HCT116 (cell line): ENCODE measurements around the gene ALDH1A1. TPM values are rescaled to one million over a fixed set of nuclear protein-coding genes. Genes with fewer than 3 reads are reported as not detected.

Experiments
- ATAC-seq: fragments of 200-7000 bp; cut with Tn5 transposase; 2 replicates; pipeline ENCODE4 v1.9.1; 2020; ENCODE audit warnings: mild to moderate bottlenecking, moderate library complexity
- BruUV-seq: library from RNA; stranded (reverse); fragments of 400-500 nt; replicated peaks from 2 replicates; lab custom pipeline; 2021; lab: Mats Ljungman, UMichigan
- CTCF ChIA-PET: fragments of 300-600 bp; sonication (Branson Sonifier 250); formaldehyde crosslinking; loops from one replicate; lab custom pipeline; 2021; ENCODE audit warnings: antibody characterized with exemption; lab: Charles Lee
- POLR2A ChIA-PET: fragments of 300-600, 350-600 bp; sonication (Branson Sonifier 250); formaldehyde crosslinking; loops from one replicate; lab custom pipeline; 2021; ENCODE audit warnings: antibody characterized with exemption; lab: Charles Lee
- RAD21 ChIA-PET, 2 experiments: fragments of 300-600 bp; sonication (Branson Sonifier 250); formaldehyde crosslinking; loops; one replicate each; lab custom pipeline; 2023; ENCODE audit warnings: low total read pairs in 2 of 2; ENCODE audit not compliant: uncharacterized antibody in 2 of 2, unreplicated experiment in 2 of 2, low non-redundant PET in 1 of 2; lab: Charles Lee
- DNase-seq: peaks from one replicate; pipeline ENCODE4 v3.0.0-alpha.2; 2010; ENCODE audit warnings: low read depth, low spot score
- H2AFZ ChIP-seq: fragments of 200-600 bp; shearing (Covaris generic), sonication (generic); 2 replicates; pipeline ENCODE4 v1.6.1; 2017; ENCODE audit warnings: low read depth, mixed run types, mixed read lengths, antibody characterized with exemption, low read length; ENCODE audit not compliant: poor library complexity, severe bottlenecking
- H3K27ac ChIP-seq: 2 replicates; pipeline ENCODE4 v1.5.1; 2012; ENCODE audit warnings: low read depth, low read length
- H3K27me3 ChIP-seq: fragments of 200-600 bp; sonication (generic); 2 replicates; pipeline ENCODE4 v1.6.1; 2016; ENCODE audit warnings: mixed run types, low read length, mixed read lengths; ENCODE audit not compliant: insufficient read depth
- H3K36me3 ChIP-seq, 2 experiments: fragments of 200-500 bp in 1 of 2; fragments of 200-600 bp in 1 of 2; sonication (Bioruptor generic) in 1 of 2; sonication (generic) in 1 of 2; 2 replicates each; pipeline versions ENCODE4 v1.5.1 to v1.6.1; 2014 to 2016; ENCODE audit warnings: low read length in 2 of 2, inconsistent platforms in 1 of 2, mixed read lengths in 1 of 2, mixed run types in 1 of 2; ENCODE audit not compliant: insufficient read depth in 2 of 2, control insufficient read depth in 1 of 2
- H3K4me1 ChIP-seq, 2 experiments: fragments of 200-600 bp in 1 of 2; sonication (generic) in 1 of 2; 2 replicates each; pipeline versions ENCODE4 v1.5.1 to v1.6.1; 2012 to 2017; ENCODE audit warnings: low read length in 2 of 2, inconsistent platforms in 1 of 2, mild to moderate bottlenecking in 1 of 2, mixed read lengths in 1 of 2, mixed run types in 1 of 2, moderate library complexity in 1 of 2; ENCODE audit not compliant: insufficient read depth in 2 of 2, control insufficient read depth in 1 of 2
- H3K4me2 ChIP-seq: fragments of 200-600 bp; sonication (generic); 2 replicates; pipeline ENCODE4 v1.6.1; 2017; ENCODE audit warnings: mixed run types, low read length, mixed read lengths
- H3K4me3 ChIP-seq, 2 experiments: fragments of 200-600 bp in 1 of 2; sonication (generic) in 1 of 2; replicated peaks in 1 of 2; 2 replicates each; pipeline ENCODE4 v1.5.1; 2011 to 2016; ENCODE audit warnings: low read length in 2 of 2, control low read depth in 1 of 2, low read depth in 1 of 2, mild to moderate bottlenecking in 1 of 2, mixed read lengths in 1 of 2, mixed run types in 1 of 2
- H3K79me2 ChIP-seq: fragments of 200-600 bp; sonication (generic); 2 replicates; pipeline ENCODE4 v1.6.1; 2017; ENCODE audit warnings: mild to moderate bottlenecking, mixed run types, low read length, moderate library complexity, mixed read lengths; ENCODE audit not compliant: insufficient read depth
- H3K9ac ChIP-seq: fragments of 200-600 bp; sonication (generic); 2 replicates; pipeline ENCODE4 v1.6.1; 2016; ENCODE audit warnings: low read length, mixed read lengths
- H3K9me2 ChIP-seq: fragments of 200-600 bp; sonication (generic), shearing (Covaris generic); 2 replicates; pipeline ENCODE4 v1.6.1; 2017; ENCODE audit warnings: mixed run types, mild to moderate bottlenecking, moderate library complexity; ENCODE audit not compliant: insufficient read depth
- H3K9me3 ChIP-seq, 2 experiments: fragments of 200-500 bp in 1 of 2; fragments of 200-600 bp in 1 of 2; sonication (Bioruptor generic) in 1 of 2; sonication (generic) in 1 of 2; 2 replicates each; pipeline ENCODE4 v1.6.1; 2014 to 2017; ENCODE audit warnings: low read length in 2 of 2, mixed read lengths in 2 of 2, inconsistent platforms in 1 of 2, low read depth in 1 of 2, mild to moderate bottlenecking in 1 of 2, mixed run types in 1 of 2, moderate library complexity in 1 of 2; ENCODE audit not compliant: control insufficient read depth in 1 of 2, insufficient read depth in 1 of 2
- H4K20me1 ChIP-seq: fragments of 200-600 bp; sonication (generic), shearing (Covaris generic); 2 replicates; pipeline ENCODE4 v1.6.1; 2017; ENCODE audit warnings: mixed run types, mild to moderate bottlenecking, moderate library complexity; ENCODE audit not compliant: insufficient read depth
- CTCF ChIP-seq, 3 experiments: fragments of 200-600 bp in 1 of 3; sonication (generic) in 1 of 3; IDR thresholded peaks in 2 of 3; conservative IDR thresholded peaks in 1 of 3; 2 replicates each; pipeline ENCODE4 v1.5.1; 2012 to 2017; ENCODE audit warnings: low read depth in 2 of 3, low read length in 2 of 3, antibody characterized with exemption in 1 of 3, borderline replicate concordance in 1 of 3, control low read depth in 1 of 3, mild to moderate bottlenecking in 1 of 3, mixed read lengths in 1 of 3, mixed run types in 1 of 3, moderate library complexity in 1 of 3; ENCODE audit not compliant: insufficient read depth in 1 of 3
- EGR1 ChIP-seq: IDR thresholded peaks from 2 replicates; pipeline ENCODE4 v1.6.1; 2012; ENCODE audit warnings: low read depth
- EZH2 ChIP-seq: fragments of 200-600 bp; sonication (generic); IDR thresholded peaks from 2 replicates; pipeline ENCODE4 v1.6.1; 2017; ENCODE audit warnings: antibody characterized with exemption, mixed run types
- EZH2phosphoT487 ChIP-seq: fragments of 200-600 bp; IDR thresholded peaks from 2 replicates; pipeline ENCODE4 v1.6.1; 2018; ENCODE audit warnings: antibody characterized with exemption, borderline replicate concordance
- JUND ChIP-seq: IDR thresholded peaks from 2 replicates; pipeline ENCODE4 v1.6.1; 2012
- POLR2A ChIP-seq: IDR thresholded peaks from 2 replicates; pipeline ENCODE4 v1.7.0; 2011; ENCODE audit warnings: borderline replicate concordance; ENCODE audit not compliant: insufficient read depth, insufficient read length; ENCODE audit errors: extremely low read depth
- REST ChIP-seq: IDR thresholded peaks from 2 replicates; pipeline ENCODE4 v1.6.1; 2012; ENCODE audit warnings: low read depth
- SIN3A ChIP-seq: IDR thresholded peaks from 2 replicates; pipeline ENCODE4 v1.6.1; 2012; ENCODE audit warnings: low read depth
- SRF ChIP-seq: IDR thresholded peaks from 2 replicates; pipeline ENCODE4 v1.6.1; 2012; ENCODE audit warnings: low read depth
- YY1 ChIP-seq: IDR thresholded peaks from 2 replicates; pipeline ENCODE4 v1.6.1; 2011; ENCODE audit warnings: low read length, low read depth, moderate library complexity, mild to moderate bottlenecking; ENCODE audit not compliant: insufficient replicate concordance; ENCODE audit errors: extremely low read depth
- ZBTB33 ChIP-seq: IDR thresholded peaks from 2 replicates; pipeline ENCODE4 v1.6.1; 2011; ENCODE audit warnings: mild to moderate bottlenecking, low read length, moderate library complexity; ENCODE audit not compliant: insufficient replicate concordance; ENCODE audit errors: extremely low read depth
- ZNF274 ChIP-seq: fragments of 200-500 bp; sonication (Bioruptor generic); IDR thresholded peaks from 2 replicates; pipeline ENCODE4 v1.6.1; 2014; ENCODE audit warnings: mild to moderate bottlenecking, low read depth, low read length, inconsistent platforms
- intact Hi-C: fragments of 100-400 bp; cut with micrococcal nuclease; formaldehyde crosslinking; loops from 2 replicates; pipeline ENCODE4 v1.10.0; 2022
- total RNA-seq: library from RNA; stranded (reverse); gene quantifications from one replicate; pipeline ENCODE4 v1.2.1, GENCODE V29; 2021; ENCODE audit not compliant: unreplicated experiment

ALDH1A1 gene
- total RNA-seq, 1 experiment from 2014 or later, result 0.44 TPM

GRCh38 chr9:73001860-73002259 lies 49.0 kb upstream of the ALDH1A1 start:
- H3K79me2 ChIP-seq, result no peaks in the 10 kb centered on the region
- no peaks in the 10 kb centered on the region for H3K36me3 ChIP-seq
- H3K4me1 ChIP-seq, result no peaks in the 10 kb centered on the region
- H3K9me3 ChIP-seq, result no peaks in the 10 kb centered on the region
- no TSS peak for BruUV-seq
- ChIA-PET POLR2A (no interaction called here), RAD21 (no interaction called here), CTCF (interaction anchor here (0.6 to 1.2 kb wide), 2 partner anchors 21 to 1002 kb away, joined by 3 to 4 read pairs; no protein-coding TSS in a partner anchor)
- intact Hi-C loops, result no loop called here
- H3K27ac ChIP-seq, result no peak overlapping the region
- ATAC-seq (no peak), DNase-seq (no peak)
- 0 out of 2 replicates have a peak, but pooled peaks cover 7% of the 10 kb centered on the region for H3K9me2 ChIP-seq
- TF ChIP-seq EZH2phosphoT487 (no peak), ZNF274 (no peak), CTCF (IDR thresholded peaks at IDR 0.05 in 2 of 3, conservative IDR thresholded peaks at IDR 0.05 in 1 of 3; ENCODE audit: borderline replicate concordance in 1 of 3, insufficient read depth in 1 of 3, low read depth in 2 of 3, low read length in 2 of 3) (no peak), YY1 (no peak), EZH2 (no peak), SIN3A (no peak), REST (no peak), ZBTB33 (no peak), JUND (no peak), EGR1 (no peak), POLR2A (no peak), SRF (no peak)
- H3K4me2 ChIP-seq, result no peak overlapping the region
- H3K4me3 ChIP-seq, result no peak overlapping the region
- no peaks in the 10 kb centered on the region for H3K27me3 ChIP-seq
- H3K9ac ChIP-seq, result no peak overlapping the region
- H2AFZ ChIP-seq, result peak overlapping the region; percentile 39
- no peaks in the 10 kb centered on the region for H4K20me1 ChIP-seq
